Fibroblast of pulmonary artery (primary cell): Measurements from ENCODE around the gene EPS8L2.

Experiments
- DNase-seq: peaks from one replicate; pipeline ENCODE4 v3.0.0-alpha.2; 2010; ENCODE audit warnings: low read depth
- H3K4me3 ChIP-seq: replicated peaks from 2 replicates; pipeline ENCODE4 v1.5.1; 2011; ENCODE audit warnings: low read depth, mild to moderate bottlenecking, control low read depth, low read length, moderate library complexity
- TF ChIP-seq, protein P1 (sequence below): IDR thresholded peaks from 2 replicates; pipeline ENCODE4 v1.5.1; 2011; ENCODE audit warnings: mild to moderate bottlenecking, control low read depth, low read length, inconsistent platforms; ENCODE audit errors: missing control alignments

EPS8L2 gene

DNA sequence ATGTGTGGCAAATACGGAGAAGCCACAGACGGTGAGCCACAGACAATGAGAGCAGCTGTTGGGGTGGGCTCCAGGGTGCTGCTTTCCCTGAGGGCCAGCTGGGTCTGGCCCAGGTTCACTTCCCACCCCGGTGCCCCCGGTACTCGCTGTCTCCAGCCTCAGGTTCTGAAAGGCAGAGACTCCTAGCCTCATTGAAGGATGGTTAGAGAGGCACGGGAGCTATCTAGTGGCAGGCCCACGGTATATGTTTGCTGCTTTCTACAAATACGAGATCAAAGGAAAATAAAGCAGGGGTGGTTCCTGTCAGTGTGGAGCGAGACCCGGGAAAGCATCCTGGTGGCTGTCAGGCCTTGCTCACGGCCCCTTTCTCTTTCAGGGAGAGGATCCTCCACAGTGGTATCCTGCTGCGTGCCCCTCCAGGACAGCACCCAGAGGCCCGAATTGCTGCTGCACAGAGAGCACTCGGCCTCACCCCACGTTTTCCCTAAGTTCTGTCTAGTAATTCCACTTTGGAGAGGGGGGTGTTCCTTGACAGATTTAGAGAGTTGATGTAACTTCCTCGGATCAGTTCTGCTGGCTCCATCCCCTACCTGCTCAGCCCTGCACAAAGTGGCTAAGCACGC is 7.4 kb upstream of the EPS8L2 start:
- TF ChIP-seq, protein P1, sequence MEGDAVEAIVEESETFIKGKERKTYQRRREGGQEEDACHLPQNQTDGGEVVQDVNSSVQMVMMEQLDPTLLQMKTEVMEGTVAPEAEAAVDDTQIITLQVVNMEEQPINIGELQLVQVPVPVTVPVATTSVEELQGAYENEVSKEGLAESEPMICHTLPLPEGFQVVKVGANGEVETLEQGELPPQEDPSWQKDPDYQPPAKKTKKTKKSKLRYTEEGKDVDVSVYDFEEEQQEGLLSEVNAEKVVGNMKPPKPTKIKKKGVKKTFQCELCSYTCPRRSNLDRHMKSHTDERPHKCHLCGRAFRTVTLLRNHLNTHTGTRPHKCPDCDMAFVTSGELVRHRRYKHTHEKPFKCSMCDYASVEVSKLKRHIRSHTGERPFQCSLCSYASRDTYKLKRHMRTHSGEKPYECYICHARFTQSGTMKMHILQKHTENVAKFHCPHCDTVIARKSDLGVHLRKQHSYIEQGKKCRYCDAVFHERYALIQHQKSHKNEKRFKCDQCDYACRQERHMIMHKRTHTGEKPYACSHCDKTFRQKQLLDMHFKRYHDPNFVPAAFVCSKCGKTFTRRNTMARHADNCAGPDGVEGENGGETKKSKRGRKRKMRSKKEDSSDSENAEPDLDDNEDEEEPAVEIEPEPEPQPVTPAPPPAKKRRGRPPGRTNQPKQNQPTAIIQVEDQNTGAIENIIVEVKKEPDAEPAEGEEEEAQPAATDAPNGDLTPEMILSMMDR, result no peak
- no peak for DNase-seq
- no peak overlapping the region for H3K4me3 ChIP-seq

- TF ChIP-seq, protein P1, result no peak
- no peak overlapping the region for H3K4me3 ChIP-seq
- DNase-seq, result no peak
Observed at GRCh38 chr11:699116-699508, 6.9 kb upstream of the EPS8L2 start.

GRCh38 chr11:699753-700152 is 6.3 kb upstream of the EPS8L2 start:
- no peak for DNase-seq
- TF ChIP-seq, protein P1, result no peak
- no peak overlapping the region for H3K4me3 ChIP-seq

DNA sequence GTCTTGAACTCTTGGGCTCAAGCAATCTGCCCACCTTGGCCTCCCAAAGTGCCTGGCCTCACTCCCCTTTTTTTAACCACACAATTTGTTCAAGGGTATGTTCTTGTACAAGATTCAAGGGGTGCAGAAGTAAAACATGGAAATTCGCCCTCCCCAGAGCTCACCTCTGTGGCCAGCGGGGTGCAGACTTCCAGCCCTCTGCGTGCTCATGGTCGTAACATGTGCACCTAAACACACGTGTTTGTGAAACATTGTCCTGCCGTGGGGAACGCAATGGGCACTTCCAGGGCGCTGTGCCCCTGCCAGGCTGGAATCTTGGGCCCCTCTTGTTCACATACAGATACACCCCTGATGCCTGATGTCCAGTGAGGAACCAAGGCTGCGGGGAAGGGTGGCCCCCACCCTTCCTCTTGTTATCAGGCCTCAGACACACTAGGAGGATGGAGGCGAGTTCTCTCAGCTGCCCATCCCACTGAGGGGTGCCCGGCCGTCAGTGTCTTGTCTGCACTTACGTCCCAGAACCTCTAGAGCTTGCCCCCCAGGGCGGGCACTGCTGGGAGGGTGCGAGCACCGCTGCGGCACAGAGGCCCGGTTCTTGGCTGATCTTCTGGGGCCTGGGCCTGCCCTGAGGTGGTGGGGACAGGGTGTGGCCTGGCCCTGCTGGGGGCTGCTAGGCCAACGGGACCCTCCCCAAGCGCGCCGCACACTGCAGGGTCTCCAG is 4.1 kb upstream of the EPS8L2 start:
- DNase-seq, result no peak
- no peak overlapping the region for H3K4me3 ChIP-seq
- TF ChIP-seq, protein P1, result no peak

GRCh38 chr11:702462-703461 is 3.3 kb upstream of the EPS8L2 start:
- TF ChIP-seq, protein P1, result no peak
- no peak for DNase-seq
- H3K4me3 ChIP-seq, result no peak overlapping the region

DNA sequence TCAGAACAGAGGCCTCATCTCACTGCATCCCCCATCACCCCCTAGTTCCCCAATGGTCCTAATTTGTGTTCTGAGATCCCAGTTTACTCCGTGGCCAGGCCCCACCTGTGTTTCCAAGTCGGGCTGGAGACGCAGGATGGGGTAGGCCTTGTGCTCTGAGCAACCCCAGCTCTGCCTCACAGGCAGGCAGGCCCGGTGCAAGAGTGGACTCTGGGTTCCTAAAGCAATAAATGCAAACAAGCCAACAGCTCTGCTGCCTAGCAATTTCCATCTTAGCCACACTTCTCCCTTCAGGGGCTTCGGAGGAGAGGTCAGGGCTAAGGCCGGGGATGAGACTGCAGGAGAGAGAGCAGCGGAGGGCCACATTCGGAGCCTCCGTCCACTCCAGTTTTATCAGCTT is 2.5 kb upstream of the EPS8L2 start:
- TF ChIP-seq, protein P1, result no peak
- H3K4me3 ChIP-seq, result no peak overlapping the region
- no peak for DNase-seq
